Measurements from ENCODE around the gene ARAP3.

DNA sequence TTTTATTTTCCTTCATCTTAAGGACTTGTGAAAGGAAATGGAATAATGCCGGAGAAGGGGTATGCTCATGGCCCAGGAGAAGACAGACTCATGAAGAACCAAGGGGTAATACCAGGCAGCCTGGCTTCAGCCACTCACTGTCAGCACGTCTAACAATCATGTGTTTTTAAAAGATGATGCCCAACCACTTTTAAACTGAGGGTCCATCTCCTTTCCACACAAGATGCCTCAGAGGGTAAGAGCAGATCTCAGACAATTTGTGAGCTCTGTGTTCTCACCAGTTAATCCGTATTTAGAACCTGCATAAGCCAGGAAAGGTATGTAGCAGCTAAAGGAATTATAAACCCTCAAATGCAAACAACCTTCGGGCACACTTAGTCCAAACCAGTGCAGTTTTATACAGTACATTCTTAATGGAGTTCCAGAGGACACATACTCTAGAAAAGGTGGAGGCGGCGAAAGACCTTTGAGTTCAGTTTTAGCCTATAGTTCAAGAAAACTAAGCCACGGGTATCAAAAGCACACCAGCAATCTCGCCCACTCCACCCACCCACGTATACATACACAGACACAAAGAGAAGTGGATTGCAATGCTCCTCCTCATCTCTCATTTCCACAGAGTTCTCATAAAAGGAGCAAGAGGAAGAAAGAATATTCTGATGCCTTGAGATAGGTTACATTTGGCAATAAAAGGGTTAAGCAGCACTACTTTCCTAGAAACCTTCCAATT is 65.9 kb downstream of the ARAP3 start:
- no peak for TF ChIP-seq POLR2AphosphoS5 (IDR thresholded peaks at IDR 0.05)
- TF ChIP-seq, protein P1, sequence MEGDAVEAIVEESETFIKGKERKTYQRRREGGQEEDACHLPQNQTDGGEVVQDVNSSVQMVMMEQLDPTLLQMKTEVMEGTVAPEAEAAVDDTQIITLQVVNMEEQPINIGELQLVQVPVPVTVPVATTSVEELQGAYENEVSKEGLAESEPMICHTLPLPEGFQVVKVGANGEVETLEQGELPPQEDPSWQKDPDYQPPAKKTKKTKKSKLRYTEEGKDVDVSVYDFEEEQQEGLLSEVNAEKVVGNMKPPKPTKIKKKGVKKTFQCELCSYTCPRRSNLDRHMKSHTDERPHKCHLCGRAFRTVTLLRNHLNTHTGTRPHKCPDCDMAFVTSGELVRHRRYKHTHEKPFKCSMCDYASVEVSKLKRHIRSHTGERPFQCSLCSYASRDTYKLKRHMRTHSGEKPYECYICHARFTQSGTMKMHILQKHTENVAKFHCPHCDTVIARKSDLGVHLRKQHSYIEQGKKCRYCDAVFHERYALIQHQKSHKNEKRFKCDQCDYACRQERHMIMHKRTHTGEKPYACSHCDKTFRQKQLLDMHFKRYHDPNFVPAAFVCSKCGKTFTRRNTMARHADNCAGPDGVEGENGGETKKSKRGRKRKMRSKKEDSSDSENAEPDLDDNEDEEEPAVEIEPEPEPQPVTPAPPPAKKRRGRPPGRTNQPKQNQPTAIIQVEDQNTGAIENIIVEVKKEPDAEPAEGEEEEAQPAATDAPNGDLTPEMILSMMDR (IDR thresholded peaks at IDR 0.05; ENCODE audit: poor library complexity, severe bottlenecking), result no peak
- no peak for TF ChIP-seq EZH2 (IDR thresholded peaks at IDR 0.05; ENCODE audit: borderline replicate concordance, insufficient read depth, low read length, poor library complexity, severe bottlenecking)
- no peak for TF ChIP-seq MXI1 (conservative IDR thresholded peaks at IDR 0.05; ENCODE audit: poor library complexity, severe bottlenecking)
- TF ChIP-seq TAF1 (IDR thresholded peaks at IDR 0.05; ENCODE audit: low read depth), result no peak
- TF ChIP-seq SMC3 (conservative IDR thresholded peaks at IDR 0.05; ENCODE audit: poor library complexity), result no peak
- TF ChIP-seq EP300 (conservative IDR thresholded peaks at IDR 0.05; ENCODE audit: poor library complexity, severe bottlenecking), result no peak
- TF ChIP-seq, protein P2, sequence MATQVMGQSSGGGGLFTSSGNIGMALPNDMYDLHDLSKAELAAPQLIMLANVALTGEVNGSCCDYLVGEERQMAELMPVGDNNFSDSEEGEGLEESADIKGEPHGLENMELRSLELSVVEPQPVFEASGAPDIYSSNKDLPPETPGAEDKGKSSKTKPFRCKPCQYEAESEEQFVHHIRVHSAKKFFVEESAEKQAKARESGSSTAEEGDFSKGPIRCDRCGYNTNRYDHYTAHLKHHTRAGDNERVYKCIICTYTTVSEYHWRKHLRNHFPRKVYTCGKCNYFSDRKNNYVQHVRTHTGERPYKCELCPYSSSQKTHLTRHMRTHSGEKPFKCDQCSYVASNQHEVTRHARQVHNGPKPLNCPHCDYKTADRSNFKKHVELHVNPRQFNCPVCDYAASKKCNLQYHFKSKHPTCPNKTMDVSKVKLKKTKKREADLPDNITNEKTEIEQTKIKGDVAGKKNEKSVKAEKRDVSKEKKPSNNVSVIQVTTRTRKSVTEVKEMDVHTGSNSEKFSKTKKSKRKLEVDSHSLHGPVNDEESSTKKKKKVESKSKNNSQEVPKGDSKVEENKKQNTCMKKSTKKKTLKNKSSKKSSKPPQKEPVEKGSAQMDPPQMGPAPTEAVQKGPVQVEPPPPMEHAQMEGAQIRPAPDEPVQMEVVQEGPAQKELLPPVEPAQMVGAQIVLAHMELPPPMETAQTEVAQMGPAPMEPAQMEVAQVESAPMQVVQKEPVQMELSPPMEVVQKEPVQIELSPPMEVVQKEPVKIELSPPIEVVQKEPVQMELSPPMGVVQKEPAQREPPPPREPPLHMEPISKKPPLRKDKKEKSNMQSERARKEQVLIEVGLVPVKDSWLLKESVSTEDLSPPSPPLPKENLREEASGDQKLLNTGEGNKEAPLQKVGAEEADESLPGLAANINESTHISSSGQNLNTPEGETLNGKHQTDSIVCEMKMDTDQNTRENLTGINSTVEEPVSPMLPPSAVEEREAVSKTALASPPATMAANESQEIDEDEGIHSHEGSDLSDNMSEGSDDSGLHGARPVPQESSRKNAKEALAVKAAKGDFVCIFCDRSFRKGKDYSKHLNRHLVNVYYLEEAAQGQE (IDR thresholded peaks at IDR 0.05; ENCODE audit: borderline replicate concordance), result no peak
